Upper lobe of left lung (tissue), 4 donors: Measurements from ENCODE around the gene KLHL4.
"Not testable (repeated sequence)": the region's sequence is repeated elsewhere in the genome, so short reads cannot be mapped to it uniquely, and the experiment has no call there.

Experiments used
- CTCF ChIP-seq, 6 experiments: fragments of 450-650 bp in 4 of 6; fragments of 200-600 bp in 2 of 6; sonication (generic) in 2 of 6; IDR thresholded peaks; one replicate each; pipeline ENCODE4 v1.5.1; 2016 to 2019; ENCODE audit warnings: antibody characterized with exemption in 6 of 6
- POLR2A ChIP-seq, 4 donors: fragments of 450-650 bp; IDR thresholded peaks; one replicate each; pipeline ENCODE4 v1.5.1; 2016 to 2017; ENCODE audit warnings: antibody characterized with exemption in 4 of 4, mild to moderate bottlenecking in 2 of 4
- POLR2AphosphoS5 ChIP-seq, 2 donors: sonication (generic); formaldehyde crosslinking; IDR thresholded peaks; one replicate each; pipeline ENCODE4 v1.5.1; 2017; ENCODE audit warnings: antibody characterized with exemption in 2 of 2

GRCh38 chrX:87478703-87479102, 38.9 kb upstream of the KLHL4 start:
- not testable (repeated sequence) for TF ChIP-seq POLR2AphosphoS5, CTCF, POLR2A (IDR thresholded peaks at IDR 0.05)
